Endothelial cell of umbilical vein (primary cell): Measurements from ENCODE around the gene SLC37A1. TPM values are rescaled to one million over a fixed set of nuclear protein-coding genes. Genes with fewer than 3 reads are reported as not detected.

Experiments
- BruUV-seq: library from RNA; stranded (reverse); fragments of 400-500 nt; replicated peaks from 2 replicates; lab custom pipeline; 2021; lab: Mats Ljungman, UMichigan
- CTCF ChIA-PET: fragments of 300-600, 350-600 bp; sonication (Branson Sonifier 250); formaldehyde crosslinking; loops from one replicate; lab custom pipeline; 2021; ENCODE audit warnings: antibody characterized with exemption, inconsistent platforms; lab: Charles Lee
- POLR2A ChIA-PET: fragments of 300-600, 350-600 bp; sonication (Branson Sonifier 250); formaldehyde crosslinking; loops from one replicate; lab custom pipeline; 2021; ENCODE audit warnings: antibody characterized with exemption, inconsistent platforms; lab: Charles Lee
- DNase-seq: peaks from one replicate; pipeline ENCODE4 v3.0.0-alpha.2; 2011; ENCODE audit warnings: low read depth, low spot score
- FAIRE-seq: peaks from 2 replicates; lab custom pipeline; 2011; peaks lifted over from hg19 to GRCh38; lab: Jason Lieb, UNC
- H2AFZ ChIP-seq: 2 replicates; pipeline ENCODE4 v1.6.0; 2012; ENCODE audit warnings: low read depth, low read length, control low read depth, inconsistent platforms
- H3K27ac ChIP-seq: 2 replicates; pipeline ENCODE4 v1.5.1; 2011; ENCODE audit warnings: low read depth, mild to moderate bottlenecking, control low read depth, low read length, moderate library complexity; ENCODE audit not compliant: insufficient read depth
- H3K27me3 ChIP-seq, 2 experiments: 2 replicates each; pipeline versions ENCODE4 v1.6.0 to v1.6.1; 2011; ENCODE audit warnings: low read length in 2 of 2, mixed read lengths in 1 of 2; ENCODE audit not compliant: control insufficient read depth in 2 of 2, insufficient read depth in 2 of 2
- H3K36me3 ChIP-seq, 2 experiments: 2 replicates in 1 of 2; 3 replicates in 1 of 2; pipeline ENCODE4 v1.5.1; 2011; ENCODE audit warnings: low read length in 2 of 2, mild to moderate bottlenecking in 1 of 2, moderate library complexity in 1 of 2; ENCODE audit not compliant: control insufficient read depth in 2 of 2, insufficient read depth in 2 of 2; ENCODE audit errors: extremely low read depth in 1 of 2
- H3K4me1 ChIP-seq: 3 replicates; pipeline ENCODE4 v1.5.1; 2011; ENCODE audit warnings: mild to moderate bottlenecking, low read length; ENCODE audit not compliant: control insufficient read depth, insufficient read depth; ENCODE audit errors: extremely low read depth
- H3K4me2 ChIP-seq: 2 replicates; pipeline ENCODE4 v1.6.1; 2011; ENCODE audit warnings: low read length, control low read depth, mixed read lengths; ENCODE audit not compliant: insufficient read depth
- H3K4me3 ChIP-seq, 3 experiments: fragments of 200-600 bp in 1 of 3; sonication (generic), shearing (Covaris generic) in 1 of 3; replicated peaks in 1 of 3; 2 replicates each; pipeline ENCODE4 v1.5.1; 2011 to 2016; ENCODE audit warnings: control low read depth in 3 of 3, low read length in 3 of 3, mild to moderate bottlenecking in 2 of 3, inconsistent platforms in 1 of 3, low read depth in 1 of 3, moderate library complexity in 1 of 3; ENCODE audit not compliant: insufficient read depth in 1 of 3
- H3K79me2 ChIP-seq: 2 replicates; pipeline ENCODE4 v1.6.0; 2012; ENCODE audit warnings: low read length, inconsistent platforms; ENCODE audit not compliant: control insufficient read depth, insufficient read depth
- H3K9ac ChIP-seq: replicated peaks from 2 replicates; pipeline ENCODE3; 2011; ENCODE audit warnings: low read length, control low read depth; ENCODE audit not compliant: insufficient read depth; ENCODE audit errors: extremely low read depth
- H3K9me1 ChIP-seq: replicated peaks from 3 replicates; pipeline ENCODE4 v1.6.0; 2011; ENCODE audit warnings: mild to moderate bottlenecking, low read length; ENCODE audit not compliant: control insufficient read depth, insufficient read depth; ENCODE audit errors: extremely low read depth
- H3K9me3 ChIP-seq: replicated peaks from 2 replicates; pipeline ENCODE4 v1.5.1; 2012; ENCODE audit warnings: low read length, inconsistent platforms; ENCODE audit not compliant: control insufficient read depth, insufficient read depth
- H4K20me1 ChIP-seq: replicated peaks from 2 replicates; pipeline ENCODE3; 2011; ENCODE audit warnings: mild to moderate bottlenecking, low read length; ENCODE audit not compliant: control insufficient read depth, insufficient read depth; ENCODE audit errors: extremely low read depth
- EZH2 ChIP-seq: IDR thresholded peaks from 2 replicates; pipeline ENCODE4 v1.6.1; 2012; ENCODE audit warnings: borderline replicate concordance, low read depth, mild to moderate bottlenecking, moderate library complexity, low read length, inconsistent platforms; ENCODE audit not compliant: severe bottlenecking
- FOS ChIP-seq: IDR thresholded peaks from 2 replicates; pipeline ENCODE4 v1.6.1; 2011; ENCODE audit warnings: mild to moderate bottlenecking, low read length, moderate library complexity, borderline replicate concordance; ENCODE audit not compliant: insufficient read depth
- GATA2 ChIP-seq: IDR thresholded peaks from 2 replicates; pipeline ENCODE4 v1.7.0; 2011; ENCODE audit warnings: low read depth, mild to moderate bottlenecking, moderate library complexity, mixed read lengths, low read length; ENCODE audit not compliant: insufficient read length, insufficient read depth
- JUN ChIP-seq: IDR thresholded peaks from 2 replicates; pipeline ENCODE4 v1.6.1; 2011; ENCODE audit warnings: borderline replicate concordance, low read depth; ENCODE audit not compliant: insufficient read length, insufficient read depth
- MAX ChIP-seq: IDR thresholded peaks from 2 replicates; pipeline ENCODE4 v1.6.1; 2011; ENCODE audit not compliant: insufficient read depth, insufficient read length
- MYC ChIP-seq: IDR thresholded peaks from one replicate; pipeline ENCODE4 v1.6.1; 2011; ENCODE audit warnings: mild to moderate bottlenecking, low read depth, low read length
- POLR2A ChIP-seq: IDR thresholded peaks from 2 replicates; pipeline ENCODE4 v1.6.1; 2012; ENCODE audit warnings: low read depth, mild to moderate bottlenecking, control low read depth, low read length
- POLR2AphosphoS5 ChIP-seq: IDR thresholded peaks from 2 replicates; pipeline ENCODE4 v1.6.1; 2012; ENCODE audit warnings: low read depth, mild to moderate bottlenecking, control low read depth, low read length, moderate library complexity; ENCODE audit not compliant: insufficient read depth
- dilution Hi-C: fragments of 300-500 bp; cut with MboI; formaldehyde crosslinking; loops from one replicate; pipeline ENCODE4 v1.15.0; 2019; ENCODE audit warnings: low sequenced_read_pairs; ENCODE audit not compliant: extremely low pct_ligation_motif_present
- intact Hi-C: fragments of 100-400 bp; cut with micrococcal nuclease; formaldehyde crosslinking; loops from one replicate; pipeline ENCODE4 v1.10.0; 2022
- polyA plus RNA-seq, 4 experiments: library from polyadenylated mRNA; depleted of rRNA in 3 of 4; stranded (reverse) in 3 of 4; unstranded in 1 of 4; fragments of >200 nt; gene quantifications; 2 replicates each; pipeline versions ENCODE4 v1.2.1 to v1.2.3, GENCODE V29; 2011 to 2012; ENCODE audit warnings: missing spikeins in 1 of 4
- total RNA-seq: library from RNA; stranded (reverse); gene quantifications from 2 replicates; pipeline ENCODE4 v1.2.3, GENCODE V29; 2021
- TF ChIP-seq, protein P1 (sequence below), 2 donors: IDR thresholded peaks; 1 replicate in 1 of 2; 2 replicates in 1 of 2; pipeline ENCODE4 v1.5.1; 2011; ENCODE audit warnings: low read length in 2 of 2, mild to moderate bottlenecking in 2 of 2, moderate library complexity in 2 of 2, control low read depth in 1 of 2, inconsistent platforms in 1 of 2, low read depth in 1 of 2; ENCODE audit not compliant: insufficient read depth in 1 of 2; ENCODE audit errors: extremely low read depth in 1 of 2

SLC37A1 gene
- total and polyA plus RNA-seq, 2 donors (not counting 3 experiments of a cell fraction or from before 2014, with no cell fraction given): 4.7 to 7.6 TPM

- no TSS peak for BruUV-seq
- Histone ChIP-seq H4K20me1 (no peaks in the 10 kb centered on the region), H3K9me1 (no peaks in the 10 kb centered on the region), H2AFZ (no peak overlapping the region), H3K79me2 (no peaks in the 10 kb centered on the region), H3K4me1 (no peaks in the 10 kb centered on the region), H3K9ac (no peak overlapping the region), H3K4me2 (no peak overlapping the region), H3K36me3 (peaks cover 0 to 2% of the 10 kb centered on the region in 2 experiments), H3K27me3 (no peaks in the 10 kb centered on the region), H3K9me3 (no peaks in the 10 kb centered on the region), H3K4me3 (no peak overlapping the region), H3K27ac (no peak overlapping the region)
- CTCF ChIA-PET: no interaction called here
- FAIRE-seq (no peak), DNase-seq (no peak)
- intact Hi-C loops: no loop called here
- POLR2A ChIA-PET: no interaction called here
- dilution Hi-C loops: no loop called here
- TF ChIP-seq MYC (no peak), FOS (no peak), GATA2 (no peak), MAX (no peak), POLR2AphosphoS5 (no peak), JUN (no peak), EZH2 (no peak), POLR2A (no peak)
- TF ChIP-seq, protein P1, sequence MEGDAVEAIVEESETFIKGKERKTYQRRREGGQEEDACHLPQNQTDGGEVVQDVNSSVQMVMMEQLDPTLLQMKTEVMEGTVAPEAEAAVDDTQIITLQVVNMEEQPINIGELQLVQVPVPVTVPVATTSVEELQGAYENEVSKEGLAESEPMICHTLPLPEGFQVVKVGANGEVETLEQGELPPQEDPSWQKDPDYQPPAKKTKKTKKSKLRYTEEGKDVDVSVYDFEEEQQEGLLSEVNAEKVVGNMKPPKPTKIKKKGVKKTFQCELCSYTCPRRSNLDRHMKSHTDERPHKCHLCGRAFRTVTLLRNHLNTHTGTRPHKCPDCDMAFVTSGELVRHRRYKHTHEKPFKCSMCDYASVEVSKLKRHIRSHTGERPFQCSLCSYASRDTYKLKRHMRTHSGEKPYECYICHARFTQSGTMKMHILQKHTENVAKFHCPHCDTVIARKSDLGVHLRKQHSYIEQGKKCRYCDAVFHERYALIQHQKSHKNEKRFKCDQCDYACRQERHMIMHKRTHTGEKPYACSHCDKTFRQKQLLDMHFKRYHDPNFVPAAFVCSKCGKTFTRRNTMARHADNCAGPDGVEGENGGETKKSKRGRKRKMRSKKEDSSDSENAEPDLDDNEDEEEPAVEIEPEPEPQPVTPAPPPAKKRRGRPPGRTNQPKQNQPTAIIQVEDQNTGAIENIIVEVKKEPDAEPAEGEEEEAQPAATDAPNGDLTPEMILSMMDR (IDR thresholded peaks at IDR 0.05; ENCODE audit: extremely low read depth in 1 of 2, insufficient read depth in 1 of 2, low read depth in 1 of 2, low read length in 2 of 2): no peak
These were observed 8.6 kb downstream of the SLC37A1 start for GRCh38 chr21:42522271-42522670.
